Kasumi-1 (cell line): ENCODE measurements around the gene LIN37.
A peak's percentile ranks its signal among the peaks of the same experiment; 100 is the strongest.
"Not testable (repeated sequence)": the region's sequence is repeated elsewhere in the genome, so short reads cannot be mapped to it uniquely, and the experiment has no call there.

ENCODE experiments used
- DNase-seq, 2 experiments: peaks; one replicate each; lab custom pipeline; 2025; lab: John Stamatoyannopoulos, UW

Gene LIN37

DNA sequence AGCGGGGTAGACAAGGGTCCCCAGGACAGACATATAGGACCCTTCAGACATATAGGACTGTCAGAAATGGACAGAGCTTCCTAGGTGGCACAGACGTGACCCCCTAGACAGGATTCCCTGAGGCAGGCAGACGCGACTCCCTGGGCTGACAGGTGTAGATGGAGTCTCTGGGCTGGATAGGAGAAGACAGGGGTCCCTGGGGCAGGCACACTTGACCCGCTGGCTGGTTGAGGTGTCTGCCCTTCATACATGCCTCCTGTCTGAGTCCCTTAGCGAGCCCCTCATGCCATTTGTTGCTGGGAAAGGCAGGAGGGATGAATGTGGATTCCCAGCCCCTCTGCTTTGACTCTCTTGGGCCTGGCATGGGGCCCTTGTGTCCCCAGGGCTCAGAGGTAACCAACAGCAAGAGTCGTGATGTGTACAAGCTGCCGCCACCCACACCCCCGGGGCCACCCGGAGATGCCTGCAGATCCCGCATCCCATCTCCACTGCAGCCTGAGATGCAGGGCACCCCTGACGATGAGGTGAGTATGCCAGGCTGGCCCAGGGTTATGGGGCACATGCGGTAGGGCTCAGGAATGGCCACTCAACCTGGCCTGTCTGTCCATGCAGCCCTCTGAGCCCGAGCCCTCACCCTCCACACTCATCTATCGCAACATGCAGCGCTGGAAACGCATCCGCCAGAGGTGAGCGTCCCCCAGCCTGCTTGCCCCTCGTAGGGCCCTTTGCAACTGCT lies 5.4 kb downstream of the LIN37 start:
- no peak for DNase-seq

DNA sequence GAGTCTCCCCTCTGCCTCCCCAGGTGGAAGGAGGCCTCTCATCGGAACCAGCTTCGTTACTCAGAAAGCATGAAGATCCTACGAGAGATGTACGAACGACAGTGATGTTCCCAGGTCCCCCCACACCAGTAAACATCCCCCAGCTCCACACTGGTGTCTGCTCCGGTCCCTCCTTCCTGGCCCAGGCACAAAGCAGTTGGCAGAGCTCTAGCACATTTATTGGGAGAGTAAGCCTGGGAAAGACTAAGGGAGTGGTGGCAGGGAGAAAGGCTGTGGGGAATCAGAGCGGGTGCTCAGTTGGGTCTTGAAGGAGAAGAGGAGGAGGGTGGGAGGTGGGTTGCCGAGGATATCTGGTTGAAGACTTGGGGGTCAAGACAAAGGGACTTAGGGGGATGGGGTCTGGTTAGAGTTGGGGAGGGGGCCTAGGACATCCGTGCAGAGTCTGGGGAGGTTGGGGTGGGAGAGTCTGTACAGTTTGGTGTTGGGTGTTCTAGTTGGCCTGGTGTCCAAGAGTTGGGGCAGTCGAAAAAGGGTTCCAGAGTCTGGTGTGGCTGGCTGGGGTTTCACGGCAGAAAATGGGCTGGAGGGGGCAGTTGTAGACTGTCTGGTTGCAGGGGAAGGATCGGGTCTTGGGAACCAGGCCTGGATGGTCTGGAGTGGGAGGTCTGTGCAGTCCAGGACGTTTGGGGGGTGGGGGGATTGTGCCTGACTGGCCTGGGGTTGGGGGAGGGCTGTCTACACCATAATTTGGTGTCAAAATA lies 6.2 kb downstream of the LIN37 start:
- no peak for DNase-seq

GRCh38 chr19:35755131-35755549 lies 6.8 kb downstream of the LIN37 start:
- DNase-seq, result no peak

- DNase-seq, result no peak
Measured at GRCh38 chr19:35755550-35756376, 7.4 kb downstream of the LIN37 start.

DNA sequence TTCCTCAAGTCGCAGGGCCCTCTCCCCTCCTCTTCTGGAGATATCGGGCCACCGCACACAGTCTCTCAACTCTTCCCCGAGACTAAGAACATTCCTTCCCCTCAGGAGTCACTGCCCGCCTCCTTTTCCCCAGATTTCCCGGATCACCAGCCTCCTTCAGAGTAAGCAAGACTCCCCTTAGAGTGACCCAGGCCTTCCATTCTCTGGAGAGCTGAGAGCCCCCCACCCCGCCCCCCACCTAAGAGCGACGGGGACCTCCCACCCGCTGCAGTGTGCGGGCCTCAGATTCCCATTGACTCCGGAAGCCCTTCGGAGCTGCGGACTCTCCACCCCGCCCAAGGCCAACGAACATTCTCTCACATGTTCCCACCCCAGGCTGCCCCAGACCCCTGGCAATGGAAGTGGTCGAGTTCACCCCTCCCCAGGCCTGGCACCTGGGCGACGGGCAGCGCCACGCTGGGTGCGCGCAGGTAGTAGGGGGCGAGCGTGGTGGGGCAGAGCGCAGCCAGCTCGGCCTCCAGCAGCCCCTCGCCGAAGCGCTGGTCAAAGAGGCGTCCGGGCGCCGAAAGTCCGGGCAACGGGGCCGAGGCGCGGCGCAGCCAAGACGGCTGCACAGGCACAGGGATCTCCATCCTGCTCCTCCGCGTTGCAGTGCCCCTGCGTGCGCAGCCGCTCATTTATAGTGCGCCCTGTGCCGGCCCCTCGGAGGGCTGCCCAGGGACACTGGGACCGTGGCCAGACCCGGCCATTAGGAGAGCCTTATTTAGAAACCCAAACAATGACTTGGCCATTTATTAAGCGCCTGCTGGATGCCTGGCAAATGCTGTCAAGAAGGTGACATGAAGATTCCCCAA lies 8.2 kb downstream of the LIN37 start, which contains the start of gene HSPB6:
TSS of gene HSPB6 (minus strand) at position 653 of the 854 bp plus-strand sequence. CDS start at position 632, 21 bp downstream.
- no peak for DNase-seq

DNA sequence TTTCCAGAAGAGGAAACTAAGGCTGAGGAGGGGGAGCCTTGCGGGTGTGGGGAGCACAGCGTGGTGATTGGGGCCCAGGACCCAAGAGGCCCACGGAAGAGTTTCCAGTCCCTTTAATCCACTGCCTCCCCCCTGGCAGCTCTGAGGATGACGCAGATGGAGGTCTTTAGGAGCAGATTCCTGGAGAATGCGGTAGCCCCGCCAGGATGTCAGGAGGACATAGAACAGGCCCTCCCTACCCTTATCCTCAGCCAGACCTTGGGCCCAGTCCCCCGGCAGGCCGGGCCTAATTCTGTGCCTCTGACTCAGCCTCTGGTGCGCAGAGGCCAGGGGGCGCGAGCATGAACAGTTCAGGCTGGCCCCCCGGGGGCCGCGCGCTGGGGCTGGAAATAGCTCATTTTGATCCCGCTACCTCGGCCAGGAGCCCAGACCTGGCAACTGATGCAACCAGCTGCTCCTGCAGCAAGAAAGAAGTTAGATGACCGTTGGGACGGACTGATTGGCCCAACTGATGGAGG lies 8.9 kb downstream of the LIN37 start:
- peak in 1 of 2 experiments; percentile 37 for DNase-seq

DNA sequence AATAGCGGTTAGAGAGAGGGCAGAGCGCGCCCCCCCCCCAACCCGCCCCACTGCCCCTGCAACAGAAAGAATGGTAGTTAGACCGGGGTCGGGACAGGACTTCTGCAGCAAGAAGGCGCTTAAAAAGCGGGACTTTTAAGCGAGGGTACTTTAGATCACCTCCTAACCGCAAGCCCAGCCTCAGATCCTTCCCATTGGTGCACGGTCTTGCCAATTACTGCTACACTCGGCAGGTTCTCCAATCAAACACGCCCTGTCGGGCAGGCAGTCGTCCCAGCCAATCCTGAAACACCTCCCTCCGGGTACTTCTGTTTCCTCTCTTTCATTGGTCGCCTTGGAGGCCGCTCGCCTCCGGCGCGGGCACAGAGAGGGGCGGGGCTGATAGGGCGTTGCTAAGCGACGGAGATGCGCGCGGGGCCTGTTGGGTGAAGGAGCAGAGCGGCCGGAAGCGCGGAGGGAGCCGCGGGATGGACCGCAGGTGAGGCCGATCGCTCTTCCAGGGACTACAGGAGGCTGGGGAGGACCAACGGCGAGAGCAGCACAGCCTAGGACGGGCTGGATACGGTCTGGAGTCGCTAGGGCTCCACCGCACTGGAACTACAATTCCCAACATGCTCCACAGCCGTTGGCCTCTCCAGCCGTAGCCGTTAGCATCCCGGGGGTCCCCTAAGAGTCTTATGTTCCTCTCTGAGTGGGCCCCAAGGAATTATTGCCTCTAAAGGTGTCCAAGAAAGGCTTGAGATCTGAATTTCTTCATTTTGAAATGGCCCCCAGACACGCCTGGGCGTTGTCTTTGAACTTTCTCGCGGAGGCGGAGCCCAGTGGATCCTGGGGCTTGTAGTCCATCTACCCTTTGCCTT lies 9.6 kb downstream of the LIN37 start, which contains the start of gene PROSER3:
TSS of gene PROSER3 (plus strand) at position 428 of the 860 bp plus-strand sequence. CDS start at position 468, 40 bp downstream.
- peak; percentile 99 for DNase-seq

- DNase-seq, result no peak
Measured at GRCh38 chr19:35759697-35760096, 11.3 kb downstream of the LIN37 start.

- no peak for DNase-seq
Measured at GRCh38 chr19:35760711-35761349, 12.5 kb downstream of the LIN37 start.

GRCh38 chr19:35764432-35765315 lies 16.3 kb downstream of the LIN37 start:
- DNase-seq, result peak in 1 of 2 experiments; percentile 4

- DNase-seq, result no peak
Measured at GRCh38 chr19:35766571-35767104, 18.3 kb downstream of the LIN37 start.

DNA sequence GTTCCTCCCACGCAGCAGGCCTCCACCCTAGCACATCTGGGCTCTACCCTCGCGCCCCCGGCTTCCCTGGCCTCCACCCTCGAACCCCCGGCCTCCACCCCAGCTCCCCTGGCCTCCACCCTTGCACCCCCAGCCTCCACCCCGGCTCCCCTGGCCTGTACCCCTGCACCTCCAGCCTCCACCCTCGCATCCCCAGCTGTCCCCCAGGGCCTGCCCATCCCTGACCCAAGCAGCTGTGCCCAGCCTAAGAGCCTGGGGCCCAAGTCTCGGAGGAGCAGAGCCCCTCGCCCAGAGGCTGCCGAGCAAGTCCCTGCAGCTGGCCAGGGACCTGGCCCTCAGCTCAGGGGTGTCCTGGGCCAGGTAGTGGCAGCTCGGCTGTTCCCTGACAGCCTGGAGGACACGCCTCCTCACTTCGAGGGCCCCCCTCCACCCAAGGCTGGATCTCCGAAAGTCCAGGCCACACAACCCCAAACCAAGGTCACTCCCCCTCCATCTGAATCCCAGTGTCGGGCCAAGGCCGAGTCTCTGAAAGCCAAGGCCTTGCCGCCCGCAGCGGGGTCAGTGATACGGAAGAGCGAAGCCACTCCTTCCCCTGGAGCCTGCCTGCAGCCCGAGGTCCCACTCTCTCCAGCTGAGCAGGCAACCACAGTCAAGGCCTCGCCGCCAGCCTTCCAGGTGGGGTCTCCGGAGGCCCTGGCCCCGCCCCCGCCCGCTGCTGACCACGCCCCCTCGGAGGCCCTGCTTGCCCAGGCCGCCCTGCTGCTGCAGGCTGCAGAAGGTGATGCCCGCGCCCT lies 19.1 kb downstream of the LIN37 start:
- DNase-seq, result no peak

GRCh38 chr19:35768082-35768421 lies 19.7 kb downstream of the LIN37 start:
- DNase-seq, result no peak

GRCh38 chr19:35772362-35772761 lies 24.0 kb downstream of the LIN37 start:
- not testable (repeated sequence) for DNase-seq

GRCh38 chr19:35773020-35773806 lies 24.8 kb downstream of the LIN37 start:
- no peak for DNase-seq

GRCh38 chr19:35774274-35775045 lies 26.1 kb downstream of the LIN37 start:
- no peak for DNase-seq
